ENCODE data around the gene PIK3R1. TPM values are rescaled to one million over a fixed set of nuclear protein-coding genes. Genes with fewer than 3 reads are reported as not detected.
A peak's percentile ranks its signal among the peaks of the same experiment; 100 is the strongest.

Gene PIK3R1
- total RNA-seq, 6 donors from 2014 or later: 52.3 to 112 (median 92.5) TPM

- peak overlapping the region in 2 of 4 donors; percentile 31 to 41 for H3K27ac ChIP-seq
- no peaks in the 10 kb centered on the region for H3K27me3 ChIP-seq
- ATAC-seq (ENCODE audit: low FRiP score in 2 of 2) (no peak), DNase-seq (no peak)
- peaks cover 0 to 21% (median 8%) of the 10 kb centered on the region in 4 donors for H3K36me3 ChIP-seq
- TF ChIP-seq EP300 (IDR thresholded peaks at IDR 0.05): no peak
- TF ChIP-seq CTCF (IDR thresholded peaks at IDR 0.05): no peak
- TF ChIP-seq POLR2A (IDR thresholded peaks at IDR 0.05): no peak
- no peak for TF ChIP-seq POLR2AphosphoS5 (IDR thresholded peaks at IDR 0.05)
- H3K9me3 ChIP-seq: no peaks in the 10 kb centered on the region
- H3K4me1 ChIP-seq: peaks cover 42 to 70% (median 56%) of the 10 kb centered on the region in 4 donors
- H3K4me3 ChIP-seq: no peak overlapping the region
Measured at GRCh38 chr5:68270399-68270975, 54.9 kb downstream of the PIK3R1 start.

GRCh38 chr5:68271124-68271523 is 55.6 kb downstream of the PIK3R1 start:
- 63 to 74% methylated on average over 5 of the region's 5 CpGs for WGBS, 2 donors

GRCh38 chr5:68272289-68272688 is 56.7 kb downstream of the PIK3R1 start:
- no peaks in the 10 kb centered on the region for H3K27me3 ChIP-seq
- peaks cover 24 to 55% (median 40%) of the 10 kb centered on the region in 4 donors for H3K4me1 ChIP-seq
- H3K36me3 ChIP-seq: peaks cover 0 to 39% (median 13%) of the 10 kb centered on the region in 4 donors
- 72 to 88% methylated on average over 2 of the region's 2 CpGs for WGBS, 2 donors
- ATAC-seq (ENCODE audit: low FRiP score in 2 of 2) (no peak), DNase-seq (no peak)
- H3K9me3 ChIP-seq: no peaks in the 10 kb centered on the region
- H3K4me3 ChIP-seq: no peak overlapping the region
- TF ChIP-seq POLR2A (IDR thresholded peaks at IDR 0.05) (no peak), EP300 (IDR thresholded peaks at IDR 0.05) (no peak), CTCF (IDR thresholded peaks at IDR 0.05) (peak in 4 of 6 experiments; percentile 12 to 30 (median 16)), POLR2AphosphoS5 (IDR thresholded peaks at IDR 0.05) (no peak)
- peak overlapping the region in 1 of 4 donors; percentile 20 for H3K27ac ChIP-seq

More at GRCh38 chr5:68271124-68271523, 55.6 kb downstream of the PIK3R1 start:
- Histone ChIP-seq H3K27me3 (no peaks in the 10 kb centered on the region), H3K4me3 (no peak overlapping the region), H3K4me1 (peaks cover 35 to 67% (median 51%) of the 10 kb centered on the region in 4 donors), H3K9me3 (no peaks in the 10 kb centered on the region), H3K36me3 (peaks cover 0 to 28% (median 8%) of the 10 kb centered on the region in 4 donors), H3K27ac (peak overlapping the region in 1 of 4 donors; percentile 31)
- TF ChIP-seq EP300 (IDR thresholded peaks at IDR 0.05) (no peak), POLR2A (IDR thresholded peaks at IDR 0.05) (no peak), CTCF (IDR thresholded peaks at IDR 0.05) (no peak), POLR2AphosphoS5 (IDR thresholded peaks at IDR 0.05) (no peak)
- ATAC-seq (ENCODE audit: low FRiP score in 2 of 2): no peak
- no peak for DNase-seq

- no peaks in the 10 kb centered on the region for H3K9me3 ChIP-seq
- DNase-seq (no peak), ATAC-seq (ENCODE audit: low FRiP score in 2 of 2) (peak in 1 of 2 donors; percentile 22)
- H3K36me3 ChIP-seq: peaks cover 0 to 55% (median 18%) of the 10 kb centered on the region in 4 donors
- TF ChIP-seq POLR2A (IDR thresholded peaks at IDR 0.05): no peak
- no peak for TF ChIP-seq CTCF (IDR thresholded peaks at IDR 0.05)
- WGBS, 2 donors: 59 to 92% methylated on average over 3 of the region's 3 CpGs
- H3K27me3 ChIP-seq: no peaks in the 10 kb centered on the region
- peak overlapping the region in 1 of 4 donors; percentile 20 for H3K27ac ChIP-seq
- peaks cover 13 to 39% (median 28%) of the 10 kb centered on the region in 4 donors for H3K4me1 ChIP-seq
- no peak overlapping the region for H3K4me3 ChIP-seq
Measured at GRCh38 chr5:68273717-68274409, 58.3 kb downstream of the PIK3R1 start.
